Measurements from ENCODE around the gene ASB16. TPM values are rescaled to one million over a fixed set of nuclear protein-coding genes. Genes with fewer than 3 reads are reported as not detected.

Gene ASB16
- total and polyA plus RNA-seq, 9 of the 15 experiments (the other 6 are each of a cell fraction or from before 2014, with no cell fraction given) = 0.03 to 0.07 TPM; not detected in 7

GRCh38 chr17:44220213-44221083 is 49.9 kb downstream of the ASB16 start (continued):
- TF ChIP-seq, protein P1, sequence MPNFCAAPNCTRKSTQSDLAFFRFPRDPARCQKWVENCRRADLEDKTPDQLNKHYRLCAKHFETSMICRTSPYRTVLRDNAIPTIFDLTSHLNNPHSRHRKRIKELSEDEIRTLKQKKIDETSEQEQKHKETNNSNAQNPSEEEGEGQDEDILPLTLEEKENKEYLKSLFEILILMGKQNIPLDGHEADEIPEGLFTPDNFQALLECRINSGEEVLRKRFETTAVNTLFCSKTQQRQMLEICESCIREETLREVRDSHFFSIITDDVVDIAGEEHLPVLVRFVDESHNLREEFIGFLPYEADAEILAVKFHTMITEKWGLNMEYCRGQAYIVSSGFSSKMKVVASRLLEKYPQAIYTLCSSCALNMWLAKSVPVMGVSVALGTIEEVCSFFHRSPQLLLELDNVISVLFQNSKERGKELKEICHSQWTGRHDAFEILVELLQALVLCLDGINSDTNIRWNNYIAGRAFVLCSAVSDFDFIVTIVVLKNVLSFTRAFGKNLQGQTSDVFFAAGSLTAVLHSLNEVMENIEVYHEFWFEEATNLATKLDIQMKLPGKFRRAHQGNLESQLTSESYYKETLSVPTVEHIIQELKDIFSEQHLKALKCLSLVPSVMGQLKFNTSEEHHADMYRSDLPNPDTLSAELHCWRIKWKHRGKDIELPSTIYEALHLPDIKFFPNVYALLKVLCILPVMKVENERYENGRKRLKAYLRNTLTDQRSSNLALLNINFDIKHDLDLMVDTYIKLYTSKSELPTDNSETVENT (CRISPR knock-in tag; IDR thresholded peaks at IDR 0.05) = peak; percentile 58; the same call in 1 of the 2 replicates
- TF ChIP-seq PCBP1 (IDR thresholded peaks at IDR 0.05; ENCODE audit: low read depth, low read length, poor library complexity, severe bottlenecking) = peak; percentile 22
- no peak for TF ChIP-seq ZEB2 (IDR thresholded peaks at IDR 0.05)
- no peak for TF ChIP-seq ZNF24 (IDR thresholded peaks at IDR 0.05)
- no peak for TF ChIP-seq NFXL1 (CRISPR knock-in tag; IDR thresholded peaks at IDR 0.05)
- TF ChIP-seq, protein P2, sequence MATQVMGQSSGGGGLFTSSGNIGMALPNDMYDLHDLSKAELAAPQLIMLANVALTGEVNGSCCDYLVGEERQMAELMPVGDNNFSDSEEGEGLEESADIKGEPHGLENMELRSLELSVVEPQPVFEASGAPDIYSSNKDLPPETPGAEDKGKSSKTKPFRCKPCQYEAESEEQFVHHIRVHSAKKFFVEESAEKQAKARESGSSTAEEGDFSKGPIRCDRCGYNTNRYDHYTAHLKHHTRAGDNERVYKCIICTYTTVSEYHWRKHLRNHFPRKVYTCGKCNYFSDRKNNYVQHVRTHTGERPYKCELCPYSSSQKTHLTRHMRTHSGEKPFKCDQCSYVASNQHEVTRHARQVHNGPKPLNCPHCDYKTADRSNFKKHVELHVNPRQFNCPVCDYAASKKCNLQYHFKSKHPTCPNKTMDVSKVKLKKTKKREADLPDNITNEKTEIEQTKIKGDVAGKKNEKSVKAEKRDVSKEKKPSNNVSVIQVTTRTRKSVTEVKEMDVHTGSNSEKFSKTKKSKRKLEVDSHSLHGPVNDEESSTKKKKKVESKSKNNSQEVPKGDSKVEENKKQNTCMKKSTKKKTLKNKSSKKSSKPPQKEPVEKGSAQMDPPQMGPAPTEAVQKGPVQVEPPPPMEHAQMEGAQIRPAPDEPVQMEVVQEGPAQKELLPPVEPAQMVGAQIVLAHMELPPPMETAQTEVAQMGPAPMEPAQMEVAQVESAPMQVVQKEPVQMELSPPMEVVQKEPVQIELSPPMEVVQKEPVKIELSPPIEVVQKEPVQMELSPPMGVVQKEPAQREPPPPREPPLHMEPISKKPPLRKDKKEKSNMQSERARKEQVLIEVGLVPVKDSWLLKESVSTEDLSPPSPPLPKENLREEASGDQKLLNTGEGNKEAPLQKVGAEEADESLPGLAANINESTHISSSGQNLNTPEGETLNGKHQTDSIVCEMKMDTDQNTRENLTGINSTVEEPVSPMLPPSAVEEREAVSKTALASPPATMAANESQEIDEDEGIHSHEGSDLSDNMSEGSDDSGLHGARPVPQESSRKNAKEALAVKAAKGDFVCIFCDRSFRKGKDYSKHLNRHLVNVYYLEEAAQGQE (IDR thresholded peaks at IDR 0.05; ENCODE audit: borderline replicate concordance) = peak; percentile 91
- TF ChIP-seq, protein P2 (CRISPR knock-in tag; IDR thresholded peaks at IDR 0.05; ENCODE audit: low read depth) = no peak
